ENCODE results near the gene MPZL3. TPM values are rescaled to one million over a fixed set of nuclear protein-coding genes. Genes with fewer than 3 reads are reported as not detected.

Gene MPZL3
- total RNA-seq, 1 experiment from 2014 or later, result 8.7 TPM

DNA sequence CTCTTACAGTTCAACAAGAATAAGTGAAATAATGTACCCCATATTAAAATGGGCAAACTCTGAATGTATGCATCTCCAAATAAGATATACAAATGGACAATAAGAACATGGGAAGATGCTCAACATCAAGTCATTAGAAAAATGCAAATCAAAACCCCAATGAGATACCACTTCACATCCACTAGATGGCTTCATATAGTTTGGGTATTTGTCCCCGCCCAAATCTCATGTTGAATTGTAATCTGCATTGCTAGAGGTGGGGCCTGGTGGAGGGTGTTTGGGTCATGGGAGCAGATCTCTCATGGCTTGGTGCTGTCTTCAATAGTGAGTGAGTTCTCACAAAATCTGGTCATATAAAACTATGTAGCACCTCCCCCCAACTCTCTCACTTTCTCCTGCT is 6.2 kb upstream of the MPZL3 start:
- Histone ChIP-seq H3K4me2 (ENCODE audit: low read length) (no peak overlapping the region), H3K4me1 (ENCODE audit: control insufficient read depth in 1 of 2, insufficient read depth in 2 of 2, low read length in 2 of 2) (peaks cover 8% of the 10 kb centered on the region in 2 experiments; a peak in 3 of 4 replicates), H3K27me3 (ENCODE audit: insufficient read depth, low read length) (no peaks in the 10 kb centered on the region), H3K9me3 (ENCODE audit: control insufficient read depth in 1 of 2, insufficient read depth in 1 of 2, low read depth in 1 of 2, low read length in 2 of 2) (no peaks in the 10 kb centered on the region), H2AFZ (ENCODE audit: low read depth, low read length, poor library complexity, severe bottlenecking) (no peak overlapping the region), H3K9me2 (ENCODE audit: insufficient read depth) (no peaks in the 10 kb centered on the region), H3K4me3 (replicated peaks in 1 of 2; ENCODE audit: low read depth in 1 of 2, low read length in 2 of 2) (no peak overlapping the region), H3K9ac (ENCODE audit: low read length) (no peak overlapping the region), H3K27ac (ENCODE audit: low read depth, low read length) (no peak overlapping the region), H3K79me2 (ENCODE audit: insufficient read depth, low read length) (no peaks in the 10 kb centered on the region), H3K36me3 (ENCODE audit: control insufficient read depth in 1 of 2, insufficient read depth in 2 of 2, low read length in 2 of 2) (peaks cover 0 to 2% of the 10 kb centered on the region in 2 experiments; a peak in 1 of 4 replicates), H4K20me1 (ENCODE audit: insufficient read depth) (no peaks in the 10 kb centered on the region)
- ChIA-PET CTCF (no interaction called here), POLR2A (no interaction called here), RAD21 (ENCODE audit: low non-redundant PET in 1 of 2, low total read pairs in 2 of 2, uncharacterized antibody in 2 of 2, unreplicated experiment in 2 of 2) (no interaction called here)
- no TSS peak for BruUV-seq (replicated peaks)
- ATAC-seq (peak; percentile 80), DNase-seq (ENCODE audit: low read depth, low spot score) (no peak)
- TF ChIP-seq, protein P1, sequence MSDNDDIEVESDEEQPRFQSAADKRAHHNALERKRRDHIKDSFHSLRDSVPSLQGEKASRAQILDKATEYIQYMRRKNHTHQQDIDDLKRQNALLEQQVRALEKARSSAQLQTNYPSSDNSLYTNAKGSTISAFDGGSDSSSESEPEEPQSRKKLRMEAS (IDR thresholded peaks at IDR 0.05), result no peak
- TF ChIP-seq FOSL1 (IDR thresholded peaks at IDR 0.05; ENCODE audit: low read depth) (0 out of 2 replicates have a peak, but pooled peaks have one; percentile 14), SIN3A (IDR thresholded peaks at IDR 0.05; ENCODE audit: low read depth) (no peak), CBX3 (IDR thresholded peaks at IDR 0.05; ENCODE audit: low read depth) (peak; percentile 67; the same call in 1 of the 2 replicates), EZH2 (IDR thresholded peaks at IDR 0.05) (no peak), ZNF274 (IDR thresholded peaks at IDR 0.05; ENCODE audit: low read depth, low read length) (no peak), RAD21 (IDR thresholded peaks at IDR 0.05; ENCODE audit: low read depth) (peak; percentile 41; the same call in 1 of the 2 replicates), SRF (IDR thresholded peaks at IDR 0.05; ENCODE audit: low read depth) (no peak)
- TF ChIP-seq, protein P2, sequence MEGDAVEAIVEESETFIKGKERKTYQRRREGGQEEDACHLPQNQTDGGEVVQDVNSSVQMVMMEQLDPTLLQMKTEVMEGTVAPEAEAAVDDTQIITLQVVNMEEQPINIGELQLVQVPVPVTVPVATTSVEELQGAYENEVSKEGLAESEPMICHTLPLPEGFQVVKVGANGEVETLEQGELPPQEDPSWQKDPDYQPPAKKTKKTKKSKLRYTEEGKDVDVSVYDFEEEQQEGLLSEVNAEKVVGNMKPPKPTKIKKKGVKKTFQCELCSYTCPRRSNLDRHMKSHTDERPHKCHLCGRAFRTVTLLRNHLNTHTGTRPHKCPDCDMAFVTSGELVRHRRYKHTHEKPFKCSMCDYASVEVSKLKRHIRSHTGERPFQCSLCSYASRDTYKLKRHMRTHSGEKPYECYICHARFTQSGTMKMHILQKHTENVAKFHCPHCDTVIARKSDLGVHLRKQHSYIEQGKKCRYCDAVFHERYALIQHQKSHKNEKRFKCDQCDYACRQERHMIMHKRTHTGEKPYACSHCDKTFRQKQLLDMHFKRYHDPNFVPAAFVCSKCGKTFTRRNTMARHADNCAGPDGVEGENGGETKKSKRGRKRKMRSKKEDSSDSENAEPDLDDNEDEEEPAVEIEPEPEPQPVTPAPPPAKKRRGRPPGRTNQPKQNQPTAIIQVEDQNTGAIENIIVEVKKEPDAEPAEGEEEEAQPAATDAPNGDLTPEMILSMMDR (IDR thresholded peaks at IDR 0.05 in 2 of 3, conservative IDR thresholded peaks at IDR 0.05 in 1 of 3; ENCODE audit: borderline replicate concordance in 1 of 3, insufficient read depth in 1 of 3, low read depth in 2 of 3, low read length in 2 of 3), result peak; percentile 19 to 60 (median 41); a peak in 4 of 6 replicates
- TF ChIP-seq, protein P3, sequence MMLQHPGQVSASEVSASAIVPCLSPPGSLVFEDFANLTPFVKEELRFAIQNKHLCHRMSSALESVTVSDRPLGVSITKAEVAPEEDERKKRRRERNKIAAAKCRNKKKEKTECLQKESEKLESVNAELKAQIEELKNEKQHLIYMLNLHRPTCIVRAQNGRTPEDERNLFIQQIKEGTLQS (IDR thresholded peaks at IDR 0.05), result no peak
- intact Hi-C loops (cut with micrococcal nuclease), result no loop called here
